HL-60 (cell line): ENCODE results near the gene S100PBP.

Source experiments
- DNase-seq, 2 experiments: peaks; one replicate each; pipeline ENCODE4 v3.0.0-alpha.2; 2010 to 2020; ENCODE audit warnings: low read depth in 1 of 2, low spot score in 1 of 2
- H3K27ac ChIP-seq: fragments of 250-450 bp; sonication (Bioruptor Pico); replicated peaks from 2 replicates; pipeline ENCODE4 v1.5.1; 2020; ENCODE audit warnings: mild to moderate bottlenecking, moderate library complexity
- H3K27me3 ChIP-seq: fragments of 250-450 bp; sonication (Bioruptor Pico); 2 replicates; pipeline ENCODE4 v1.5.1; 2021; ENCODE audit warnings: mild to moderate bottlenecking, moderate library complexity; ENCODE audit not compliant: insufficient read depth, poor library complexity, severe bottlenecking
- H3K4me3 ChIP-seq: replicated peaks from 2 replicates; pipeline ENCODE4 v1.5.1; 2011; ENCODE audit warnings: mild to moderate bottlenecking, control low read depth, low read length; ENCODE audit not compliant: insufficient read depth
- GABPA ChIP-seq: IDR thresholded peaks from 2 replicates; pipeline ENCODE4 v1.6.1; 2012; ENCODE audit warnings: low read depth
- POLR2AphosphoS5 ChIP-seq: IDR thresholded peaks from 2 replicates; pipeline ENCODE4 v1.6.1; 2012; ENCODE audit warnings: low read depth
- SPI1 ChIP-seq: IDR thresholded peaks from 2 replicates; pipeline ENCODE4 v1.6.1; 2012; ENCODE audit warnings: low read depth, mild to moderate bottlenecking, borderline replicate concordance
- TF ChIP-seq, protein P1 (sequence below): IDR thresholded peaks from 2 replicates; pipeline ENCODE4 v1.6.1; 2012; ENCODE audit warnings: low read depth; ENCODE audit not compliant: insufficient replicate concordance
- TF ChIP-seq, protein P2 (sequence below): IDR thresholded peaks from one replicate; pipeline ENCODE4 v1.5.1; 2011; ENCODE audit warnings: low read length, control low read depth, inconsistent platforms; ENCODE audit not compliant: insufficient read depth

Gene S100PBP

DNA sequence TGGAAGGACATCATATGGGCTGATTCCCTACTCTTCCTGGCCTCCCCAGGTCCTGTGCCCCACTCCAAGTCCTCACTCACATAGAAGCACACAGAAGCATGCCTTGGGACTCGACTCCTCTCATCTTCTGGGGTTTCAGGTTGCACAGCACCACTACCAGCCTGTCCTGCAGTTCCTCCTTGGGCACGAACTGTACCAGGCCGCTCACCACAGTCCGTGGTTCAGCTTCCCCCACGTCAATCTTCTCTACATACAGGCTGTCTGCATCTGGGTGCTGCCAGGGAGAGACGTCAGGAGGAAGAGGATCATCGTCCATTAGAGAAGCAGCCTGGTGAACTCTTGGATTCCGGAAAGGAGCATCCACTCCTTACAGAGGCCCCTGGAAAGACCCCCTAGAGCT is 37.4 kb upstream of the S100PBP start:
- TF ChIP-seq POLR2AphosphoS5 (peak; percentile 57; the same call in 1 of the 2 replicates), GABPA (no peak), SPI1 (no peak)
- TF ChIP-seq, protein P1, sequence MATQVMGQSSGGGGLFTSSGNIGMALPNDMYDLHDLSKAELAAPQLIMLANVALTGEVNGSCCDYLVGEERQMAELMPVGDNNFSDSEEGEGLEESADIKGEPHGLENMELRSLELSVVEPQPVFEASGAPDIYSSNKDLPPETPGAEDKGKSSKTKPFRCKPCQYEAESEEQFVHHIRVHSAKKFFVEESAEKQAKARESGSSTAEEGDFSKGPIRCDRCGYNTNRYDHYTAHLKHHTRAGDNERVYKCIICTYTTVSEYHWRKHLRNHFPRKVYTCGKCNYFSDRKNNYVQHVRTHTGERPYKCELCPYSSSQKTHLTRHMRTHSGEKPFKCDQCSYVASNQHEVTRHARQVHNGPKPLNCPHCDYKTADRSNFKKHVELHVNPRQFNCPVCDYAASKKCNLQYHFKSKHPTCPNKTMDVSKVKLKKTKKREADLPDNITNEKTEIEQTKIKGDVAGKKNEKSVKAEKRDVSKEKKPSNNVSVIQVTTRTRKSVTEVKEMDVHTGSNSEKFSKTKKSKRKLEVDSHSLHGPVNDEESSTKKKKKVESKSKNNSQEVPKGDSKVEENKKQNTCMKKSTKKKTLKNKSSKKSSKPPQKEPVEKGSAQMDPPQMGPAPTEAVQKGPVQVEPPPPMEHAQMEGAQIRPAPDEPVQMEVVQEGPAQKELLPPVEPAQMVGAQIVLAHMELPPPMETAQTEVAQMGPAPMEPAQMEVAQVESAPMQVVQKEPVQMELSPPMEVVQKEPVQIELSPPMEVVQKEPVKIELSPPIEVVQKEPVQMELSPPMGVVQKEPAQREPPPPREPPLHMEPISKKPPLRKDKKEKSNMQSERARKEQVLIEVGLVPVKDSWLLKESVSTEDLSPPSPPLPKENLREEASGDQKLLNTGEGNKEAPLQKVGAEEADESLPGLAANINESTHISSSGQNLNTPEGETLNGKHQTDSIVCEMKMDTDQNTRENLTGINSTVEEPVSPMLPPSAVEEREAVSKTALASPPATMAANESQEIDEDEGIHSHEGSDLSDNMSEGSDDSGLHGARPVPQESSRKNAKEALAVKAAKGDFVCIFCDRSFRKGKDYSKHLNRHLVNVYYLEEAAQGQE, result no peak
- TF ChIP-seq, protein P2, sequence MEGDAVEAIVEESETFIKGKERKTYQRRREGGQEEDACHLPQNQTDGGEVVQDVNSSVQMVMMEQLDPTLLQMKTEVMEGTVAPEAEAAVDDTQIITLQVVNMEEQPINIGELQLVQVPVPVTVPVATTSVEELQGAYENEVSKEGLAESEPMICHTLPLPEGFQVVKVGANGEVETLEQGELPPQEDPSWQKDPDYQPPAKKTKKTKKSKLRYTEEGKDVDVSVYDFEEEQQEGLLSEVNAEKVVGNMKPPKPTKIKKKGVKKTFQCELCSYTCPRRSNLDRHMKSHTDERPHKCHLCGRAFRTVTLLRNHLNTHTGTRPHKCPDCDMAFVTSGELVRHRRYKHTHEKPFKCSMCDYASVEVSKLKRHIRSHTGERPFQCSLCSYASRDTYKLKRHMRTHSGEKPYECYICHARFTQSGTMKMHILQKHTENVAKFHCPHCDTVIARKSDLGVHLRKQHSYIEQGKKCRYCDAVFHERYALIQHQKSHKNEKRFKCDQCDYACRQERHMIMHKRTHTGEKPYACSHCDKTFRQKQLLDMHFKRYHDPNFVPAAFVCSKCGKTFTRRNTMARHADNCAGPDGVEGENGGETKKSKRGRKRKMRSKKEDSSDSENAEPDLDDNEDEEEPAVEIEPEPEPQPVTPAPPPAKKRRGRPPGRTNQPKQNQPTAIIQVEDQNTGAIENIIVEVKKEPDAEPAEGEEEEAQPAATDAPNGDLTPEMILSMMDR, result no peak
- no peak overlapping the region for H3K27ac ChIP-seq

DNA sequence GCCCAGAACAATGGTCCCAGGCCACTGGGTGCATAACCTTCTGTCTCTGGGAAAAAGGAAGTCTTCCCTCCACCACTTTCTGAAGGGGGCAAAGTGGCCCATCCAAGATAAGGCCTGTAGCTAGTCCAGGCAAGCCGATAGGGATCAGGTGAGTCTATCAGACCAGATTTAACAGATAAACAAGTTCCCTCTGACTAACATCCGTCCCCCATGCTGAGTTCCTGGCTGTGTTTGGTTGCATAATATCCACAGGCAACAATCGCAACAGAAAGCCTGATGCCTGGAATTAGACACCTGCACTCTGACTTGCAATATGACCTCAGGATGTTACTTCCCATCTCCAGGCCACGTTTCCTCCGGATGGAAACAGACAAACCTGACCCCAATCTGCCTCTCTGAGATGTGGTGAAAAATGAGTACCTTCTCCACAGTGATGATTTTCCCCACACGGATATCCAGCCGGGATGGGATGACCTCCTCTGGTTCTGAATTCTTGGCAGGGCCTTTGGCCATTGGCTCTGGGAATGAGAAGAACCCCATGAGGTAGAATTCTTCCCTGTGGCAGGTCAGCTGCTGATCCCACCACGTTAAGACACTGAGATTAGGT is 36.7 kb upstream of the S100PBP start:
- Histone ChIP-seq H3K27me3 (no peaks in the 10 kb centered on the region), H3K27ac (no peak overlapping the region), H3K4me3 (no peak overlapping the region)
- DNase-seq, result peak in 1 of 2 experiments; percentile 16
- no peak for TF ChIP-seq POLR2AphosphoS5
- TF ChIP-seq, protein P2, result no peak
- TF ChIP-seq, protein P1, result no peak
- TF ChIP-seq SPI1, result no peak
- TF ChIP-seq GABPA, result no peak

More for the DNA sequence above, 37.4 kb upstream of the S100PBP start:
- H3K27me3 ChIP-seq, result no peaks in the 10 kb centered on the region
- H3K4me3 ChIP-seq, result no peak overlapping the region
- DNase-seq, result no peak

DNA sequence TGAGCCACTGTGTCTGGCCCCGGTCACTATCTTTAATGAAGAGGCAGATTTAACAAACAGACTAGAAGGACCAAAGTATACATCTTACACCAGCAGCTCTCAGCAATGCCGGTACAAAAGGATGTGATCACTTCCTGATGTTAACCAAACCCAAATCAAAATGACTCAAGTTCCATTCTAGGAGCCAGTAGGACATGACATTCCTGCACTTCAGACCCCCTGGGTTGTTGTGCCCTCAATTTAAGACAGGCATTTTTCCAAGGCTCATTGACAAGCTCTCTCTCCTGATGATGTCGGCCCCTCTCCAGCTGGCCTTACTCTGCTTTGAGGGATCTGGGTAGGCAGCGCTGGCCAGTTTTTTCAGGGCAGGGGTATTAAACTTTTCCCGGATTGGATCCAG is 35.4 kb upstream of the S100PBP start:
- Histone ChIP-seq H3K27me3 (no peaks in the 10 kb centered on the region), H3K27ac (no peak overlapping the region), H3K4me3 (no peak overlapping the region)
- TF ChIP-seq, protein P2, result no peak
- TF ChIP-seq, protein P1, result no peak
- TF ChIP-seq SPI1 (no peak), POLR2AphosphoS5 (no peak), GABPA (no peak)
- no peak for DNase-seq
